Activated CD4-positive, alpha-beta T cell treated with anti-CD3 and anti-CD28 coated beads, Interleukin-2, amount 50 U/mL, for 24 hours (primary cell): ENCODE results near the gene COL23A1.
"Not testable (repeated sequence)": the region's sequence is repeated elsewhere in the genome, so short reads cannot be mapped to it uniquely, and the experiment has no call there.

Experiments used
- DNase-seq, 2 donors: peaks; one replicate each; pipeline ENCODE4 v3.0.0-alpha.2; 2020; ENCODE audit warnings: low read depth in 1 of 2, low spot score in 1 of 2

COL23A1 gene

DNA sequence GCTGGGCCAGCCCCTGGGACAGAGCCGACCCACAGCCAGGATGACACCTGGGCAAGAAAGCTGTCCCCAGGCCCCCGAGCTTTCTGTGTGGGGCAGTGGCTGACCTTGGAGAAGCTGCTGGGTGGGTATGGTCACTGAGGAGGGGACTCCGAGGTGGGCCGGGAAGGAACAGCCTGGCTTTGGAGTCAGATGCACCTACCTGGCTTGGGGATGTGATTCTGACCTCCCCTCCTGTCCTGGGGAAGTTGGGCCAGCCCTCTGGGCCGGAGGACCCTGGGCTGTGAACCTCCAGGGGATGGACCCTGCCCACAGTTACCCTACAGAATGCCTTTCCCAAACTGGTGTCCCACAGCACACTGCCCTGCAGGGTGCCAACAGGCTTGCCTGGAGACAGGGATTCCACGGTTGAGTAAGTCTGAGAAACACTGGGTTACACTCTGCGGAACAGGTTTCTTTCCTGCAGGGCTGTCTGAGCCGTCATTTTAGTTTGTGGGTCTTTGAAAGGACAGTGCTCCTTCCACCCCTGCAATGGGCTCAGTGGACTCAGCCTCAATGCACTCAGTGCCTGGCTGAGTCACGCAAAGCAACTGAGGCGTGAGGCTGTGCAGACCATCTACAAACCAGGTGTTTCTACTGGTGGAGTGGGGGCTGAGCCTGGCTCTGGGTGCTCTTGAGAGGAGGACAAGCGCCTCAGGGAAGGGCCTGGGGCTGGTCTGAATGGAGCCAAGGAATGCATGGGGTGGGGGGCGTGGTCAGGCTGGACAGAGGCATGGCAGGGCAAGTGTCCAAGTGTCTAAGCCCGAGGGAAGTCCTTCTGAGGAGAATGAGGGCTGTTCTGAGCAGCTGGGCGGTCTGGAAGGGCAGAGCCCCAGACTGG is 316.3 kb downstream of the COL23A1 start:
- DNase-seq = no peak

- DNase-seq = no peak
Measured at GRCh38 chr5:178273041-178273440, 317.2 kb downstream of the COL23A1 start.

GRCh38 chr5:178272591-178272990 is 317.6 kb downstream of the COL23A1 start:
- DNase-seq = no peak

GRCh38 chr5:178271726-178272479 is 318.3 kb downstream of the COL23A1 start:
- no peak for DNase-seq

GRCh38 chr5:178271231-178271630 is 319.0 kb downstream of the COL23A1 start:
- DNase-seq = no peak

- no peak for DNase-seq
Measured at GRCh38 chr5:178269499-178269898, 320.7 kb downstream of the COL23A1 start.

DNA sequence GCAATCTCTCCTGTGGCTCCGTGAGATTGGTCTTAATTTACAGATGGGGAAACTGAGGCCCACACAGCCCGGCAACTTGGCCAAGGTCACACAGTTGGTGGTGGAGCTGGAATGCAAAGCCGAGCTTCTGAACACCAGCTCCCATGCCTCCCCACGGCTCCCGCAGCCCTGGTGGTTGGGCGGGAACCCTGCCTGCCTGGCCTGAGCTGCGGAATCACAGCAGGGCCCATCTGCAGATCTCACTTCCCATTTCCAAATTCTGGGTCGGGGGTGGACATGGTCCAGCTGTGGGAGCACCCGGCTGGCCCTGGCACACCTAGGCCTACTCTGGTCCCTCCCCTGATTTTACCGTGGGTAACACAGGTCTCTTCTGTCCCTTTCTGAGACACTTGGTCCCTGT is 322.3 kb downstream of the COL23A1 start:
- no peak for DNase-seq

DNA sequence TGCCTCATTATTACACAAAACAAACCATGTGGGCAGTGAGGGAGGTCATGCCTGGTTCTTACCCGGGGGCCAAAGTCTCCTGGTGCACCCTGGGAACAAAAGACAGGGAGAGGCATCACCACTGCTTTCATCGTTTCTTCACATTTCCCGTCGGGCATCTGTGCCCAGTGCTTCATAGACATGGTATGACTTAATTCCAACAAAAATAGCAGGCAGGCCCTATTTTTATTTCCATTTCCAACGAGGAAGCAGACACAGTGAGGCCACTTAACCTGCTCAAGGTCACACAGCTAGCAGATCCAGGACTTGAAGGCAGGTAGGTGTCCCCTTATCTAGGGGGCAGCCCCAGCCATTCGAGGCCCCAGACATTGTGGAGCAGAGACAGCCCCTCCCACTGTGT is 322.9 kb downstream of the COL23A1 start:
- DNase-seq = no peak

DNA sequence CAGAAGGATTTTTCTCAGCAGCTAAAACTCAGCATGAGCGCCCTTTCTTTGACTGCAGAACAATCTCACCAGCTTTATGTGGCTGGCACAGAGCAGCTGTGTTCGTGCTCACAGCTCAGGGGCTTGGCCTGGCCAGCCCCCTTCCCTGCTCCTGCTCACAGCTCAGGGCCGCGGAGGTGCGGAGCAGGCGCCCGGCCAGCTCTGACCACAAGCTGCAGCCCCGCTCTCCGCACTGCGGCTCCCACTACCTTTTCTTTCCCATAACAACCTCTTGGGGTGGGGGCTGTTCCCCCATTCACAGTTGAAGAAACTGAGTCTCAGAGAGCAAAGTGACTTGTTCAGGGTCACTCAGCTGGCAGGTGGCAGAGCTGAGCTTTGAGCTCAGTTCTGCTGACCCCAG is 323.6 kb downstream of the COL23A1 start:
- no peak for DNase-seq

DNA sequence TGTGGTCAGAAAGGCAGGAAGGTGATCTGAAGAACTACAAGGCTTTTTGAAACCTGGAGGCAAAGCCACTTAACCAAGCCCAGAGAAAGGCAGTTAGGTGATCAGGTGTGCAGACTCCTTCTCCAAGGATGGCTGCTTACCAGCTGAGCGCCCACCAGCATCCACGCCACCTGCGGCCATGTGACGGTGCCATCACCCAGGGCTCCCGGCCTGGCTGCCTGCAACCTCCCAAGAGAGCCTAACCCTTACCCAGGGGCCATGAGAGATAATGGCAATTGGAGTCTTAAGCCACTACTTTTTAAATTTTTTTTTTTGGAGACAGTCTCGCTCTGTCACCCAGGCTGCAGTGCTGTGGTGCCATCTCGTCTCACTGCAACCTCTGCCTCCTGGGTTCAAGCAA is 324.4 kb downstream of the COL23A1 start:
- no peak for DNase-seq

DNA sequence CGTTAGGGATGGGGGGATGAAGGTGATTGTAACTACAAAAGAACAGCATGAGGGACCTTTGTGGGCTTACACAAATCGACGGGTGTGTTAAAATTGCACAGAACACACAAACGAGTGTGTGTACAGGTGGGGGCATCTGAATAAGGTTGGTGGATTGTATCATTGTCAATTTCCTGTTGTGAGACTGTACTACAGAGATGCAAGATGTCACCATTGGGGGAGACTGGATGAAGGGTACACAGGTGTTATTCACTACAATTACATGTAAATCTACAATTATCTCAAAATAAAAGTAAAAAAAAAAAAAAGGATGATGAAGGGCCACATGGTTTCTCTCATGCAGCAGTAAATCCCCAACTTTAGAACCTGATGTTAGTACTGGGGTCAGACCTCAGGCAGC is 326.1 kb downstream of the COL23A1 start:
- no peak for DNase-seq

DNA sequence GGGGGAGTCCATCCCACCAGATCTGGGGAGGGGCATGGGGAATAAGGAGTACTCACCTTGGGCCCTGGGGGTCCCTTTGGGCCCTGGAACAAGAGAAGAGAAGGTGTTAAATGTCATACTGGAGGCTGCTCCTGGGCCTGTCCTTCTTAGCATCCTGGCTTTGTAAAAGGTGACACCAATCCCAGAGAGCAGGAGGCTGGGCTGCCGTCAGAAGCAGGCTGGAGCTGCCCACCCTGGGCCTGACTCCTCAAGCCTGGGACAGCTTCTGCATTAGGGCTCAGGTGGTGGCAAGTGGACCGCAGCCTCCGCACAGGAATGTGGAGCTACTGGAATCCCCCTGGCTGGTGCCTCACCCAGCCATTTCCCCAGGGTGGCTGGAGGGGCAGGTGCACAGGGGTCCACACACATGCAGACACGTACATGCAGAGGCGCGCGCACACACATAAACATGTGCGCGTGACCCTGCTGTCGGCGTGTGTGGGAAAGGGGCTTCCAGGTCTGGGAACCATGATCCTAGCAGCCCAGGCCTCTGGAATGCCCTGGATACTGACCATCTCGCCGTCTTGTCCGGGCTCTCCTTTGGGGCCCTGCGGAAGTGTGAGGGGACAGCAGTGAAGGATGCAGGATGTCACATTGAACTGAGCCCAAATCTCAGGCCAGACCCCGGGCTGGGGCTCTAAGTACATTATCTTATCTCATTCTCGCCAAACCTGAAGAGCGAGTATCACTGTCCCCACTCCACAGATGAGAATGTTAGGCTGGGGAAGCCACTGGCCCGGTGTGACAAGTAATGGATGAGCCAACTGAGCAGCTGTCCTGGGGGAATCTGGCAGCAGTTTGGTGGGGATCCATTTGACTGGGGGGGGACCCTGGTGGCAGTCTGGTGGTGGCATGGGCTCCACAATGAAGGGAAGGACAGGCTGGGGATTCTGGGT is 328.3 kb downstream of the COL23A1 start:
- DNase-seq = no peak

DNA sequence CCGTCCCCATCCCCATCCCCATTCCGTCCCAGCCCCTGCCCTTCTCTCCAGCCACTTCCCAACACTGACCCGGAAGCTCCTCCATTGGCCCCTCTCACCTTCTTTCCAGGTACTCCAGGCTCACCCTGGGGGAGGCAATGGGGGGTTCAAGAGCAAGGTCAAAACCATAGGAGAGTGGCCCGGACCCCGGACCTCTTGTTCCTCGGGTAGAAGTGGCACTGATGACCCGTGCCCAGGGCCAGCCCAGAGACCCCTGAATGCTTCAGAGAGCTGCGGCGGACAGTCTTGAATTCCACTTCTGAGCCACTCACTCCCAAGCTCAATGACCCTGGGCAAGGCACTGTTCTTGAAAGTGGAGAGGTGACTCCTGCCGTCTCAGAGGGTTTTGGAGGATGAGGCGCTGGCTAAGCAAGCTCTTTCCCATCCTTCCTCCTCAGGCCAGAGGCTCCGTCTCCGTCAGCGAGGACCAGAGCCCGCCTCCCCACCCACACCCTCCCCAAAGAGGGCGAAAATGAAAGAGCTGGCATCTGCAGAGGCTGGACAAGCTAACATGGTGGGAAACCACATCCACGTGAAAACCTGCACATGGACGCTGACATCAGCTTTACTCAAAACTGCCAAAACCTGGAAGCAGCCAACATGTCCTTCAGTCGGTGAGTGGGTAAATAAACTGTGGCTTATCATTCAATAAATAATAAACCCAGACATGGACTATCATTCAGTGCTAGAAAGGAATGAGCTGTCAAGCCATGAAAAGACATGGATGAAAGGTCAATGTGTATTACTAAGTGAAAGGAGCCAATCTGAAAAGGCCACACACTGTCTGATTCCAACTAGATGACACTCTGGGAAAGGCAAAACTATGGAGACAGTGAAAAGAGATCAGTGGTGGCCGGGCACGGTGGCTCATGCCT is 330.3 kb downstream of the COL23A1 start:
- no peak for DNase-seq

DNA sequence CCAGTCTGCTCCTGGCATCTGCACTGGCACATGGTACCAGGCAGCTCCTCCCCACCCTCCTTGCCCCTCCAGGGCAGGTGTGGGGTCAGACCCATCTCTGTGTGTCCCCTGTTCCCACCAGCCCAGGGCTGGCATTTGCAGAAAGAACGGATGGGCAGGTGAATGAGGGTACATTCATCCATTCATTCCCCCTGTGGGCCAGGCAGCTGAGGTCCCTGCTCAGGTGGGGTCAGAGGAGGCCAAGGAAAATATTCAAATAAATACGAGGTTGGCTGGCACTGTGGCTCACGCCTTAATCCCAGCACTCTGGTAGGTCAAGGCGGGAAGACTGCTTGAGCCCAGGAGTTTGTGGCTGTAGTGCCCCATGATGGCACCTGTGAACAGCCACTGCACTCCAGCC is 332.5 kb downstream of the COL23A1 start:
- no peak for DNase-seq

GRCh38 chr5:178256746-178257145 is 333.4 kb downstream of the COL23A1 start:
- DNase-seq = no peak

- DNase-seq = not testable (repeated sequence)
Measured at GRCh38 chr5:178253632-178254031, 336.6 kb downstream of the COL23A1 start.

DNA sequence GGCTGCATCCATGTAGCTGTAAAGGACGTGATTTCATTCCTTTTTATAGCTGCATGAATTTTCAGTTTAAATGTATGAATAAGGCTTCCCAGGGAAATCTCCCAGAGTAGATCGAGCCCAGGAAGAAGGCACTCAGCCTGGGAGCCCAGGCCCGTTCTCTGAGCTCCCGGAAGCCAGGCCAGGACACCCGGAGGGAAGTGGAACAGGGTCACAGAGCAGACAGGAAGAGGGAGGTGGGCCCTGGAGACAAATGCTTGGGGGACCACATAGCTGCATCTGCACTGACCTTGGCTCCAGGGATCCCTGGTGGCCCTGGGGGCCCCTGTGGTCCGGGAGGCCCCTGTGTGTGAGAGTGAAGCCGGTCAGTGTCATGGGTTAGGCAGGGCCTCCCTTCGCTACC is 337.9 kb downstream of the COL23A1 start:
- DNase-seq = no peak

- no peak for DNase-seq
Measured at GRCh38 chr5:178250263-178250662, 339.9 kb downstream of the COL23A1 start.

GRCh38 chr5:178249191-178249989 is 340.8 kb downstream of the COL23A1 start:
- no peak for DNase-seq
